ENCODE results near the gene EHMT1.

The EHMT1 gene

DNA sequence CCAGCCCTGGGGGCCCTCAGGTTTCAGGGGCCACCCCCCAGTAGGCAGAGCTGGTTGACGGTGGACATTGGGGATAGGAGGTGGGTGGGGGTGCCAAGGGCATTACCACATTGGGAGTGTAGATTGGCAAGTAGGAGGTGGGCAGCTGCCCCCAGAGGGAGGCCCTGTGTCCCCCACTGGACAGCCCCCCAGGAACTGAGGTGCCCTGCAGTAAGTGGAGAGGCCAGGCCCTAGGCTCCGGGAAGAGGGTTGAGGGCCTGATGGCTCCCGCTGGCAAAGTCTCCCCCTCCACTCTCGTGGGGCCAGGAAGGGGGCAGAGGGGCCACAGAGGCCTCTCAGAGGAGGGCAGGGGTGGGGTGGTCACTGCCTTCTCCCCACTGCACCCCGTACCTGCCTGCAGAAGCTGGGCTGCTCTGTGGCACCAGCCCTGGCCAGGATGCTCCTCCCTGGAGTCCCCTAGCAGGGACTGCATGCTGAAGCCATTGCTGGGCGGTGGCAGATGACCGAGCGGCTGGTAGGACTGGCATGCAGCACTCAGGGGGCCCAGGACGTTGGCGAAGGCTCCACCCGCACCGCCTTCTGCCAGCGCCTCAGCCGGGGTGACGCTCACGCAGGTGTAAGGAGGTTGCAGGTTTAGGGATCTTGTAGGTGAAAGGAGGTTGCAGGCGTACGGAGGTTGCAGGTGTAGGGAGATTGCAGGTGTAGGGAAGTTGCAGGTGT, 169.1 kb downstream of the EHMT1 start:
- DNase-seq (ENCODE audit: low read depth), result no peak

DNA sequence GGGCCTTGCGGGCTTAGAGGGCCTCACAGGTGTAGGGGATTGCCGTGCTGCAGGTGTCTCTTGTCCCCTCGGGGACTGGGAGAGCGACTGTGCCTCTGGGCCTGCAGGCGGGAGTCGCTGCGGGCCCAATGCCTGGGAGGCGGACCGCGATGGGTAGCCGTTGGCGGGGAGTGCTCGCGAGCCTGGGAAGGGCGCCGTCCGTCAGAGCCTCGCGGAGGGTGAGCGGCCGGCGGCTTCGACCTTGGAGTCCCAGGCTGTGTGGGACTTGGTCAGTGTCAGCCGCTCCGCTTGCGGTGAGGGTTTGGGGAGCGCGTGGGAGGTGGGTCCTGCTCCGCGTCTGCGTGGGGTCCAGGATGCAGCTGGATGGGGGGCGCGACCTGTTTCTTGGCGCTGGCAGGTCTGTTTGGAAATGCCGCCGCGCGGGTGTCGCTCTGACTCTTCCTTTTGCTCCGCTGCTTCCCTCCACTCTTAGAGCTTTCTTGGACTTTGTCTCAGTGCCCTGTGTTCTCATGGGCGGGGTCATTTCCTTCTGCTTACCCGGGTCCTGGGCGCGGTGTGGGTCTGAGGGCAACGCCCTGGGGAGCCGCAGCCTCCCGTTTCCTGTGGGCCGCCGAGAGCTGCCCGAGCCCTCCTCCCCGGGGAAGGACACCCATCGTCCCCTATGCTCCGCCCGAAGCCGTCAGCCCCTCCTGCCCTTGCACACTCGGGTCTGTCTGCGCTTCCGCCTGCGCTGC, 169.9 kb downstream of the EHMT1 start:
- DNase-seq (ENCODE audit: low read depth), result no peak

DNA sequence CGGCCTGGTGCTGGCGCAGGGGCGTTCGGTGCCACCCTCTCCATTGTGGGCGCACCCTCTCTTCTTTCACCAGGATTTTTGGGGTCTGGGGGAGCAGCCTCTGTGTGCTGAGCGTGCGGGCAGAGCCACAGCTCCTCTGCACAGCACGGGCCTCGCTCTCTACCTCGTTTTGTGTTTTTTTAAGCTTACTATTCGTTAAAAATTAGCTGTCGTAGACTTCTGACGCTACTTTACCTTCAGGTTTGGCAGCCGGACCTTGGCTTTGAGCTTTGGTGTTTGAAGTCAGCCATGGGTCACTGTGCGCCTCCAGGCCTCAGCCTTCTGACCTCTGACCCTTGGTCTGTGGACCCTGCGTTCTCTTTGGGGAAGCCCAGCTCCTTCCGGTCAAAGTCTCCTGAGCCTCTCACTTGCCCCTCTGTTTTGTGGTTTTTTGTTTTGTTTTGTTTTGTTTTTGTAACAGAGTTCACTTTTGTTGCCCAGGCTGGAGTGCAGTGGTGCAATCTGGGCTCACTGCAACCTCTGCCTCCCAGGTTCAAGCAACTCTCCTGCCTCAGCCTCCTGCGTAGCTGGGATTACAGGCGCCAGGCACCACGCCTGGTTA, 170.6 kb downstream of the EHMT1 start:
- no peak for DNase-seq (ENCODE audit: low read depth)

DNA sequence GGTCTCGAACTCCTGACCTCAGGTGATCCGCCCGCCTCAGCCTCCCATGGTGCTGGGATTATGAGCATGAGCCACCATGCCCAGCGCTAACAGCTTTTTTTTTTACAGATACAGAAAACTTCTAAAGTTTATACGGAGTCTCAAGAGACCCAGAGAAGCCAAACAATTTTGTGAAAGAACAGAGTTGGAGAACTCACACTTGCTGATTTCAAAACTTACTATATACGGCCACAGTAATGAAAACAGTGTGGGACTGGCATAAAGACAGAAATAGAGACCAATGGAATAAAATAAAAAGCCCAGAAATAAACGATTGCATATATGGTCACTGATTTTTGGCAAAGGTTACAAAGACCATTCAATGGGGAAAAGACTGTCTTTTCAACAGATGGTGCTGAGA, 173.1 kb downstream of the EHMT1 start:
- DNase-seq (ENCODE audit: low read depth), result no peak

DNA sequence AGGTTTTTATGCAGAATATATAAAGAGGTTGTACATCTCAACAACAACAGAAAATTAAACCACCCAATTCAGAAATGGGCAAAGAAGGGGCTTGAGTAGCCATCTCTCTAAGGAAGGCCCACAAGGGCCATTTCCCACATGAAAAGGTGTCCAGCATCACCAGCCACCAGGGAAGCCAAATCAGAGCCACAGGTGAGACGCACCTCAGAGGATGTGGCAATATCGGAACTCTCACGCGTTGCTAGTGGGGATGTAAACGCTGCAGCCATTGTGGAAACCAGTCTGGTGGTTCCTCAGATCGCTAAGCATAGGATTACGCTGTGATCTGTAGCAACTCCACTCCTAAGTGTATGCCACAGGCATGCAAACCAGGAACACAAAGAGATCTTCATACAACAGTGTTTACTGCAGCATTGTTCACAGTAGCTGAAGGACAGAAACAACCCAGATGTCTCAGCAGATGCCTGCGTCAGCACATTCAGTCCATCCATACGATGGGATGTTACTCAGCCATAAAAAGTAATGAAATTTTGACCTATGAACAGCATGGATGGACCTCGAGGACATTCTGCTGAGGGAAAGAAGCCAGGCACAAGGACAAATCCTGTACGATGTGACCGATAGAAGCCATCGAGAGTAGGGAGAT, 174.5 kb downstream of the EHMT1 start:
- no peak for DNase-seq (ENCODE audit: low read depth)

DNA sequence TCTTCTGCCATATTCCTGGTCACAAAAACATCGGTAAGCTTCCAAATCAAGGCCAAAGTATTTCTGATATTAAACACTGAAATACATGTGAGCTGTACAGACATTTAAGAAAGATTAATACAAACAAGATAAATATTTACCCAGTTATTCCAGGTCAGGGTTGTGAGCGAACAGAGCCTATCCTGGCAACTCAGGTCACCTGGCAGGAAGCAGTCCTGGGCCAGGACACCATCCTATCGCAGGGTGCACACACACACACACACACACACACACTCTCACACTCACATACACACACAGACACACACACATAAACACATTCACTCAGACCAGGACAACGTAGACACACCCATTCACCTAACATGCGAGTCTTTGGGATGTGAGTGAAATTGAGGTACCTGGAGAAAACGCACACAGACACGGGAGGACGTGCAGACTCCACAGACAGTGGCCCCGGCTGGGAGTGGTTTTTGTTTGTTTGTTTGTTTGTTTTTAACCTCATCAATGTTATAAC, 176.4 kb downstream of the EHMT1 start:
- no peak for DNase-seq (ENCODE audit: low read depth)

DNA sequence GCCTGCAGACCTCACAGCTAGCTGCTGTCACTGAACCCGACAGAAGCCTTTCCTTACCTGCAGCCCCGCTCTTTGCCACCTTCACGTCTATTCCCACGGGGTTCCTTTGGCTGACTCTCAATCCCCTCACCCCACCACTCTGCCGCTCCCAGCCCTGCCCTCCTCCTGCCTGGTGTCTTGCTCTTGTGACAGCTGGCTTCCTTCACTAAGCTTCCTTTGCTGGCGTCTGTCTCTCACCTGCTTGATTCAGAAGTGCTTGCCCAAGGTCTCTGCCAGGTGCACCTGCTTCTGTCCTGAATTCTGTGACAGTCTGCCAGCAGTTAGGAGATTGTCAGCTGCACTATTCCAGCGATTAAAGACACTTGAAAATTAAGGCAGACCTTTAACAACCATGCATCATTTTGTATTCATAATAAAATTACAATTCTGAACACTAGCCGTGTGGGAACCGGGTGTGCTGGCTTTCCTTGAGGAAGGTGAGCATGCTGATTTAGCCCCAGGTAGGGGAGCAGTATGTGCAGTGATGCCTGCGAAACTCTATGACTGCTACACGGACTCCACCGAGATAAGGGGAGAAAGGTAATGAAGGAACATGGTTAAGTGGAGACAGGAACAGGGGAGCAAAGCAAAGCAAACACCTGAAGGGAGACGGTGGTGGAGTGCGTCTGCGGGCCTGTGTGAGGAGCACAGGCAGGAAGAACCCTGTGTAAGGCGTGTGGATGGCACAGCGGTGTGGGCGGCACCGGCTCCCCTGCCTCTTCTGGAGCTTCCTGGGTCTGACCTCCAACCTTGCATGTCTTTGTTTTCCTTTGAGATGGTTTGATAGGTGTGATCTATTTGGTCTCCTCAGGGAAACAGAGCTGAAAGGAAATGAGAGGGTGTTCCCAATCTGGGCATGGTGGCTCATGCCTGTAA, 178.7 kb downstream of the EHMT1 start:
- DNase-seq (ENCODE audit: low read depth), result no peak

DNA sequence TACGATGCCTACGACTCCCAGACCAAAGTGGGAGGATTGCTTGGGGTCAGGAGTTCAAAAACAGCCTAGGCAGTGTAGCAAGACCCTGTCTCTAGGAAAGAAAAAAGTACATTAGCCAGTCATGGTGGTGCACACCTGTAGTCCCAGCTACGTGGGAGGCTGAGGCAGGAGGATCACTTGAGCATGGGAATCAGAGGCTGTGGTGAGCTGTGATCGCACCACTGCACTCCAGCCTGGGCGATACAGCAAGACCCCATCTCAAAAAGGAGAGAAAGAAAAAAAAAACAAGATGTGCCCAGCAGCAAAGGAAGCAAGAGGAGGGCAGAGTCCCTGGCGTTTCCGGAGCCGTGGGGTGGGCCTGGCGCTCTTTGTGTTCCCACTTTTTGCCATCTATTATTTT, 179.3 kb downstream of the EHMT1 start:
- DNase-seq (ENCODE audit: low read depth), result no peak

DNA sequence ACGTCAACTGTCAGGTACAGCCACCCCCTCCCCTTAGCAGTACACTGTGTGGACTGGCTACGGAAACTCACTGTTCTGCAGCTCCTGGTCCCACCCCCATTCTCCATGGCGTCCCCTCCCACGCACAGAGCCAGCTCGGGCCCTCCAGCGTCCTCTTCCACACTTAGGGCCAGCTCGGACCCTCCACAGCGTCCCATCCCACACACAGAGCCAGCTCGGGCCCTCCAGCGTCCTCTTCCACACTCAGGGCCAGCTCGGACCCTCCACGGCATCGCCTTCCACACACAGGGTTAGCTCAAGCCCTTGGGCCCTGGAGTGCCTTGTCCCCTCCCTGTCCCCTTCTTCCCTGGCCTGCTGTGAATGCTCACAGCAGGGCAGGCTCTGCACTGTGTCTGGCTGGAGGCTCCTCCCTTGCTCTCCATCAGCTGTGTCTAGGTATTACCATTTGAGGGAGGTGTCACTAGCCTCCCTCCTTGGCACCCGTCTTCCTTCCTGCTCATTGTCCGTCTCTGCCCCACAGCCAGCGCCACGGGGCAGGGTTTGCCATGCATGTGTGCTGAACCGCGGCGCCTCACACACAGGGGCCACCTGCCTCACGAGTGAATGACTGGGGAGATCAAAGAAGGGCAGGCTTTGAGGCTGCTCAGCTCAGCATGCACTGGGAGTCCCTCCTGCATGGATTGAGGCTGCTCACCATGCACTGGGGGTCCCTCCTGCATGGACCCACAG, 180.3 kb downstream of the EHMT1 start:
- no peak for DNase-seq (ENCODE audit: low read depth)

DNA sequence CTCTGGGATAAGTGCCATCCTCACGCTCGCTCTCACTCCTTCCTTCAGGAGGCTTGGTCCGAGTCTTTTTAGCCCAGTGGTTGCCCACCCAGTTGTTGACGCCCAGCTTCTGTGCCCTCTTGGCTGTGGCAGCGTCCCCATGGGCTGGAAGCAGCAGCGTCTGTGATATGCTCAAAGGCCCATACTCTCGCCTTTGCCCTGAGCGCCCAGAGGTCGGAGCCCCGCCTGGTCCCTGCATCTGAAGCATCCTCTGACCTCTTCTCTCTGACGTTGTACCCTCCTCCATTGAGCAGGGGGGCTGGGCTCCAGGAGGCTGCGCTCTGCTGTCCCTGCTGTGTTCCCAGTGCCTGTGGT, 180.8 kb downstream of the EHMT1 start:
- DNase-seq (ENCODE audit: low read depth), result no peak

DNA sequence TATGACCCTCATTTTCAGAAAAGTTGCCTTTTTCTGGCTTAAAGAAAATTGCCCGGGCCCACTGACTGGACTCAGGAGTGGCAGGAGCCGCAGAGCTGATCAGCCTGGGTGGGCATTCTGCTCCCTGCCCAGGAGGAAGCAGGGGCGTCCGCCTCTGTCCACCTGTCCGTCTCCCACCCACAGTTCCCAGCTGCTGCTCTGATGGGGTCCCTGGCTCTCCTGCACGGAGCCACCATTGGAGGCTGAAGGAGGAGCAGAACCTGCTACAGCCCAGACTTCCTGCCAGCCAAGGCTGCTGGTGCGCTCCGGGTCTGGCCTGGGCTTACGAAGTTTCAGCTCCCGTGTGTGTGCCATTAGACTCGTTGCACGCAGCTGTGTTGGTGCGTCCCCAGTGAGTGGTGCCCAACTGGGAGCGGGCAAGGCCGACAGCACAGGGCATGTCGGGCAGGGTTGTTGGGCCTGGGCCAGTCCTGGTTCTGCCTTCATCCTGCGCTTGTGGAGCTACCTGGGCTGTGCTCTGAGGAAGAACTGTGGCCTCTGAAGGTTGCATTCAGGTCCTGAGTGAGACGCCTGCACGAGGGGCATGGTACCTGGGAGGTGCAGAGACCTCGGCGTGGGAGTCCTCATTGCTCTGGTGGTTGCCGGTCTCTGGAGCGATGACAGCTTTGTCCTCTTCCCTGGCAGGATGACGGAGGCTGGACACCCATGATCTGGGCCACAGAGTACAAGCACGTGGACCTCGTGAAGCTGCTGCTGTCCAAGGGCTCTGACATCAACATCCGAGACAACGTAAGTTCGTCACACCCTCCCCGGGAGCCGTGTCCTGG, 181.6 kb downstream of the EHMT1 start:
- no peak for DNase-seq (ENCODE audit: low read depth)

DNA sequence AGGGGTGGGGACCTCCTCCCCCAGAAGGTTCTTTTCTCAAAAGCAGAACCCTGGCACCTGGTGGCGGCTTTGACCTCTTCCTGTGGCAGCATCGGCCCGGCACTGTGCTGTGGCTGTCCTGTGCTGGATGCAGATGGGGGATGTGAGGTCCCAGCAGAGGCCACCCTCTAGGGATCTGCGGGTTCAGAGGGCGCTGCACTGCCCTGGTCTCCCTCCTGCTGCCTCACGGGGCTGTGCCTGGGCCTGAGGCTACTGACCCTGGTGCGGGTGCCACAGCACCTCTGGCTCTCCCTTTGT, 182.2 kb downstream of the EHMT1 start:
- DNase-seq (ENCODE audit: low read depth), result no peak

DNA sequence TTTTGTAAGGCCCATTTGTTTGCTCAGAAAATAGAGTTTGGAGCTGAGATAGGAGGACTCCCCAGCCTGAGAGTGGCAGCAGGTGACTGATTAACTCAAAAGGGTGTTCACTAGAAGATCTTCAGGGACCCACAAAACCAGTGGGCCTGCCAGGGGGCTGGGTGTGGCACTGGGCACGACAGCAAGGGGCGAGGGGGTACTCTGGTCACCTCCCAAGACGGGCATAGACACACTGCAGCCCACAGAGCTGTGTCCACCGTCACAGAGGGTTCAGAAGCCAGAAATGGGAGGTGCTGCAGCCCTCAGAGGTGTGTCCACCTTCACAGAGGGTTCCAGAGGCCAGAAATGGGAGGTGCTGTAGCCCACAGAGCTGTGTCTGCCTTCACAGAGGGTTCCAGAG, 183.2 kb downstream of the EHMT1 start:
- no peak for DNase-seq (ENCODE audit: low read depth)

DNA sequence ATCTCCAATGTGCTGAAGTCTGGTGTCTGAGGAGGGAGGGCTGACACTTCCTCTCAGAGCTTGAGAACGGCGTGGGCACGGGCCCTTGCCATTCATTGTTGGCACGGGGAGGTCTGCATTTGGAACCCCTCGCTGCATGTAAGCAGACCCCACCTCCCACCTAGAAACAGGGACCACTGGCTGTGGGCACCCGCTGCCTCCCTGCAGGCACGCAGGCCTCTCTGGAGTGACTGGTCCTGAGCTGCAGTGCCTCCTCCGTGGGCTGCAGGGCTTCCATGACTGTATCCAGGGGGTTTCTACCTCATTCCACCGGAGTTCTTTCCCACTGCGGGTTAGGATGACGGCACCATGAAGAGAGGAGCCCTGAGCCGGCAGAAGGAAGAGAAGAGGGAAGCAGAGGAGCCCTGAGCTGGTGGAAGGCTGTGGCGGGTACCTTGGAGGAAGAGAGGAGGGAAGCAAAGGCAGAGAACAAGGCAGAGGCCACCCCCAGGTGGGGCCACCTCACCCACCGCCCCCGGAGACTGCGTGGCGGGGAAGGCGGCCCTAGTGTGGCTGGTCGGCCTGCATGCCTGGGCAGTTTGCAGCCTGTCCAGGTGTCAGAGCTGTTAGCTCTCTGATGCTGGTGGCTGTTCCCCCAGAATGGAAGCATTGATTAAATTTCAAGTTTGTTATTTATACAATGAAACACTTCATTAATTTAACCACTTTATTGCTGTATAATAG, 183.9 kb downstream of the EHMT1 start:
- DNase-seq (ENCODE audit: low read depth), result no peak

DNA sequence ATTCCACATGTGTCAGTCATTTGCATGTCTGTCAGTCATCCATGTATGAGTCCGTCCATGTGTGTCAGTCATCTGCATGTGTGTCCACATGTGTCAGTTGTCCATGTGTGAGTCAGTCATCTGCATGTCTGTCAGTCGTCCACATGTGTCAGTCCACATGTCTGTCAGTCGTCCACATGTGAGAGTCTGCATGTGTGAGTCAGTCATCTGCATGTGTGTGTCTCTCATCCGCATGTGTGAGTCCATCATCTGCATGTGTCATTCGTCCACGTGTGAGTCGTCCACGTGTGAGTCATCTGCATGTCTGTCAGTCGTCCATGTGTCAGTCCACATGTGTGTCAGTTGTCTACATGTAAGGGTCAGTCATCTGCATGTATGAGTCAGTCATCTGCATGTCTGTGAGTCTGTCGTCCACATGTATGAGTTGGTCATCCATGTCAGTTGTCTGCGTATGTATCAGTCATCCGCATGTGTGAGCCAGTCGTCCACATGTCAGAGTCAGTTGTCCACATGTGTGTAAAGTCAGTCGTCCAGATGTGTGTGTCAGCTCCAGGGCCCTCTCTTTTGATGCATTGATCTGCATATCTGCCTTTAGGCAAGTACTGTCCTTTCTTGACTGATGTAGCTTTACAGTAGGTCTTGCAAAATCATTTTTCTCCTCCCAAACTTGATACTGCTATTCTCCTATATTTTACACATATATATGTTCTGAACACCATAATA, 186.3 kb downstream of the EHMT1 start:
- no peak for DNase-seq (ENCODE audit: low read depth)

DNA sequence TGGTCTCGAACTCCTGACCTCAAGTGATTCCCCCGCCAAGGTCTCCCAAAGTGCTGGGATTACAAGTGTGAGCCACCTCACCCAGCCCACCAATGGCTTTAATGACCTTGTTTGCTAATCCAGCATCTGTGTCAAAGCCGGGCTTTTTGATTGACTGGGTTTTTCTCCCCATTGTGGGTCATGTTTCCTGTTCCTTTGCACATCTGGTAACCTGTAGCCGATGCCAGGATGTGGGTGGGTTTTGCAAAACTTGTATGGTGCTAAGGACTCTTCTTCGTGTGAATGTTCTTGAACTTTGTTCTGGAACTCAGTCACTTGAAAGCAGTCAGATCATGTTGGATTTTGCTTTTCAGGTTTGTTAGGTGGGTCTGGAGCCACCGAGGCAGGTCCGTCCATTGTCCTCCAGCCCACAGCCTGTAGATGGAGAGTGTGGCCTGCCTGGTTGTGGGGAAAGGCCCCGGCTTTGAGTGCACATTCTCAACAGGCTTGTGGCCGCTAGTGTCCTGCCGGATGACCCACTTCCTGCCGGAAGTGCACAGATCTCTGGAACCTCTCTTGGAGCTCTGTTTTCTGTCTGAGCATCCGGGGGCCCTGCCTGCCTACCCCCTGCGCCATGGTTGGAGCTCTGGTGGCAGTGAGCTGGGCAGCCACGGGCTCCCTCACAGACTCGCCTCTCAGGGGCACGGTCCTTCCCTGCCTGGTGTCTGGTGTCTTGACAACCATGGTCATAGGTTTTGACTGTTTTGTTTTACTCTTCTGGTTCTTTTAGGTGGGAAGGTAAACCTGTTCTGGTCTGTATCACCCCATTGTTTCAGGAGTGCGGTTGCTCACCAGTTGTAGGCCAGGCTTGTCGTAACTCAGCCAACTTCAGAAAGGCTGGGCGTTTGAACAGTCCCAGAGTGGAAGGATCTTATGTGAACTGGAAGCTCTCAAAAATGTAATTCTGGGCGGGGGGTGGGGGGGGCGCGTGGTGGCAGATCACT, 189.2 kb downstream of the EHMT1 start:
- no peak for DNase-seq (ENCODE audit: low read depth)

DNA sequence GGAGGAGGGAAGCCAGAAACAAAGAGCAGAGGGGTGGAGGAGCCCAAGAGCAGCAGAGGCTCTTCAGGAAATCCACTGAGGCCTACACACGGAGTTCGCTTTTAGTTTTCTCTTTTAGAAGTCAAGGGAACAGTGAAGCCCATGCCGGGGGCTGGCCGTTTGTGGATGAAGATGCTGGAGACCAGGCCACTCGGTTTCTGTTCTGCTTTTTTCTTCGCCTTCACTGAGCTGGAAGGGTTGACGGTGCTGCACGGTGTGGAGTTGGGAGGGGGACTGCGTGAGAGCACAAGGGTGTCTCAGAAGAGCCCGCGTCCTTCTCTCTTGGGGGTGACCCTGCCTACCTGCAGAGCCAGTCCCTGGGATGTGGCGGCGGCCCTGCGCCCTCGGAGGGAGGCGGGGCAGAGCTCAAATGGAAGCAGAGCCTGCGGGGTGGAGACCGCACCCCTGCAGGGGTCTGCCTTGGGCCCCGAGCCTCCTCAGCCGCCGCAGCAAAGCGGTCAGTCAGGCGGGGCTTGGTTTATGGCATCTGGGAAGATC, 190.3 kb downstream of the EHMT1 start:
- DNase-seq (ENCODE audit: low read depth), result no peak
